Small intestine (tissue), 7 donors: ENCODE results near the gene METTL17. TPM values are rescaled to one million over a fixed set of nuclear protein-coding genes. Genes with fewer than 3 reads are reported as not detected.

Source experiments
- DNase-seq, 2 donors: peaks; one replicate each; pipeline versions ENCODE4 v3.0.0 to v3.0.0-alpha.2; 2013
- FAIRE-seq: peaks from 2 replicates; lab custom pipeline; 2012; peaks lifted over from hg19 to GRCh38; lab: Jason Lieb, UNC
- H3K27ac ChIP-seq, 3 donors: one replicate each; pipeline ENCODE4 v1.5.1; 2013; ENCODE audit warnings: low read length in 2 of 3, mild to moderate bottlenecking in 2 of 3, control low read depth in 1 of 3, inconsistent platforms in 1 of 3, low read depth in 1 of 3, moderate library complexity in 1 of 3
- H3K27me3 ChIP-seq, 3 donors: one replicate each; pipeline ENCODE4 v1.6.1; 2013; ENCODE audit warnings: low read length in 3 of 3, inconsistent platforms in 1 of 3; ENCODE audit not compliant: control insufficient read depth in 3 of 3, insufficient read depth in 3 of 3
- H3K36me3 ChIP-seq, 3 donors: one replicate each; pipeline ENCODE4 v1.6.1; 2013; ENCODE audit warnings: low read length in 3 of 3, inconsistent platforms in 1 of 3, low read depth in 1 of 3, mild to moderate bottlenecking in 1 of 3, moderate library complexity in 1 of 3; ENCODE audit not compliant: control insufficient read depth in 3 of 3, insufficient read depth in 2 of 3
- H3K4me1 ChIP-seq, 3 donors: one replicate each; pipeline ENCODE4 v1.6.1; 2013; ENCODE audit warnings: low read length in 2 of 3, inconsistent platforms in 1 of 3, low read depth in 1 of 3, mild to moderate bottlenecking in 1 of 3, moderate library complexity in 1 of 3; ENCODE audit not compliant: control insufficient read depth in 3 of 3, insufficient read depth in 2 of 3
- H3K4me3 ChIP-seq, 3 donors: one replicate each; pipeline ENCODE4 v1.5.1; 2013; ENCODE audit warnings: low read length in 3 of 3, control low read depth in 1 of 3, inconsistent platforms in 1 of 3, low read depth in 1 of 3, mild to moderate bottlenecking in 1 of 3, moderate library complexity in 1 of 3
- H3K9me3 ChIP-seq, 2 donors: one replicate each; pipeline ENCODE4 v1.6.1; 2013; ENCODE audit warnings: low read depth in 1 of 2, low read length in 1 of 2; ENCODE audit not compliant: control insufficient read depth in 2 of 2, insufficient read depth in 1 of 2
- WGBS, 3 donors: extraction: QIAGEN DNeasy Blood & Tissue Kit; methylation state at CpG; one replicate each; pipeline ENCODE4 v1.1.7; 2013; 5-methylcytosine and 5-hydroxymethylcytosine counted together
- polyA plus RNA-seq, 4 donors: library from polyadenylated mRNA; stranded (reverse) in 3 of 4; unstranded in 1 of 4; fragments of 200-250 nt in 3 of 4; fragments of 120-200 nt in 1 of 4; gene quantifications; one replicate each; pipeline versions ENCODE4 v1.2.1 to v1.2.3, GENCODE V29; 2013
- donor health status: healthy with polysubstance abuse.
- donor health status: control.
- donor health status: control.
- donor health status: Bipolar disorder and iron deficiency.
- donor health status: healthy.

The METTL17 gene
- polyA plus RNA-seq, 4 donors = 68.5 to 119 (median 77.5) TPM

DNA sequence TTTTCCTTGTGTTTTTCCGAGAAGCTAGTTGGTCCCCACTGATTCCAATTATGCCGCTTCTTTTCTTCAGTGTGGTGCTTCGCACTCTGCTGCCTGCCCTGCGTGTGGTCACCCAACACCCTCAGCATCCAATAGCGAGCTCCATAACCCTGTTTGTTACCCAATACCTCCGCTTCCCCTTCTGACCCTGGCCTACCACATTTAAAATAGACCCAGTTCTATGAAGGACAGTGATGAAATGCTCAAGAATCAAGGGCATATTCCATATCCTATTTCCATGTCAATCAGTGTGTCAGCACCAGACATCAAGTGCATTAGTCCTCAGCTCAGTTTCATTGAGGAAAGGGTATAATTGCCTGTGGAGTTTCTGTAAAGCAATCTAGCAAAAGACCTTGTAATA lies 25.5 kb downstream of the METTL17 start:
- no peak overlapping the region for H3K27ac ChIP-seq
- no peaks in the 10 kb centered on the region for H3K9me3 ChIP-seq
- no peak for DNase-seq
- 77 to 81% (median 77%) methylated on average over 6 of the region's 6 CpGs for WGBS, 3 donors
- H3K4me3 ChIP-seq = no peak overlapping the region
- no peaks in the 10 kb centered on the region for H3K27me3 ChIP-seq
- H3K4me1 ChIP-seq = peaks cover 0 to 11% (median 0%) of the 10 kb centered on the region in 3 donors
- FAIRE-seq = no peak
- H3K36me3 ChIP-seq = peaks cover 0 to 29% (median 5%) of the 10 kb centered on the region in 3 donors

DNA sequence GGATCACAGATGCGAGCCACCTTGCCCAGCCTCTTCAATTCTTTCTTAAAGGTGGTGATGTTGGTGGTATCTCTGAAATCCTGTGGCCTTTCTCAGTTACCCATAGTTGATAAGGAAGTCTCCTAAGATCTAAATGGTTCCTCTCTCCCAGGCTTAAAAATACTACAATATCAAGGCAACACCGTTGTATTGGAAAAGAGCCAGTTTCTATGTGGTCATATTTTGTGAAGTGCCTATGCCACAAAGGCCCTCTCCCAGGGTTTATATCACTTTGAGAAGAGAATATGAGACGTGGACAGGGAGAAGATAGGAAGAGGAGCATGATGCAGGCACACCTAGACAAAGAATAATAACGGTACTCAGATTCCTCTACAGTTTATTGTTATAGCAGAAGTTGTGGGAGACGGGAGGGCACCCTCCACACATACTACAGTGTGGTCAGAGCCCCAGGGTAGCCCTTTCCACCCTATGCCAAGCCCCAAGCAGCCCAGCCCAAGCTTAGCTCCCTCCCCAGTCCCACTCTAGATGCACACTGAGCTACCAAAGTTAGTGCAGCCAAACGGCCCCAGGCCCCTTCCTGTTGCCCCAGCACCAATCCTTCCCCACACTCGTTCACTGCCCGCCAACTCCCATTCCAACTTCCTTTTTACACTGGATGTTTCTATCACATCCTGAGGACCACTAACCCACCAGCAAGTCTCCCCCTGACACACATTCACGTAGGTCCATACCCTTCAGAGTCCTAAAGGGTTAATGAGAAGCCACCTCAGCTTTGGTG lies 26.8 kb downstream of the METTL17 start:
- Histone ChIP-seq H3K36me3 (peaks cover 2 to 40% (median 5%) of the 10 kb centered on the region in 3 donors), H3K27me3 (no peaks in the 10 kb centered on the region)

DNA sequence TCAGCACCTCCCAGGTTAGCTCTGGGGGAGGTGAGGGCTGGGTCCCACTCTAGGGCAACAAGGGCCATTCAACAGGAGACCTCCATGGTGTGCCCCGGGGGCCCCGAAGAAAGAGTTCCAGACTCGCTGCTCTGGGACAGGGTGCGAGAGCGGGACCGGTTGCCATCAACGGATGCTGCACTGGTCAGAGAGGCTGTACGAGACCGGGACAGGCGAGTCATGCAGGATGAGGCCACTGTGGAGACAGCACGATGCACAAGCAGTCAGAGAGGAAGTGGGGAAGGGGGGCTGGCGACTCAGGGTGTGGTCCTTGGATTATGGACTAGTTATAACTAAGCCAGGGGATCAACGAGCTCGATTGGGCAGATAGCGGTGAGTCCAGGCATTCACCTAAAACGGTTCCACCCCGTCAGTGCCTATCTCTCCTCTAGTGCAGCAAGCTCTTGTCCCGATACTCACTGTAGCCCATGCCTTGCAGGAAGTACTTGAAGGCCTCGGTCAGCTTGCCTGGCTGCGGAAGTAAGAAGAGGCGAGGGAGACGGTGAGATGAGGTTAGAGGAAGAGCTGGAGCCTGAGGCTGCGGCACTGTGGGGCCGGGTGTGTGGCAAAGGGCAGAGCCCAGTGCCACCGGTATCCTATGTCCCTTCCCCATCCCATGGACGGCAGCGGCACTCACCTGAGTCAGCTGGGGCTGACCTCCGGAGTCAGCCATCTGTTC lies 27.9 kb downstream of the METTL17 start:
- 75 to 79% (median 76%) methylated on average over 28 of the region's 28 CpGs for WGBS, 3 donors
- H3K4me3 ChIP-seq = no peak overlapping the region
- no peak overlapping the region for H3K27ac ChIP-seq

More for the DNA sequence above, 26.8 kb downstream of the METTL17 start:
- no peak for FAIRE-seq
- Histone ChIP-seq H3K9me3 (no peaks in the 10 kb centered on the region), H3K27ac (no peak overlapping the region), H3K4me1 (peaks cover 0 to 12% (median 0%) of the 10 kb centered on the region in 3 donors), H3K4me3 (no peak overlapping the region)
- DNase-seq = no peak
- 66 to 76% (median 67%) methylated on average over 9 of the region's 9 CpGs for WGBS, 3 donors

DNA sequence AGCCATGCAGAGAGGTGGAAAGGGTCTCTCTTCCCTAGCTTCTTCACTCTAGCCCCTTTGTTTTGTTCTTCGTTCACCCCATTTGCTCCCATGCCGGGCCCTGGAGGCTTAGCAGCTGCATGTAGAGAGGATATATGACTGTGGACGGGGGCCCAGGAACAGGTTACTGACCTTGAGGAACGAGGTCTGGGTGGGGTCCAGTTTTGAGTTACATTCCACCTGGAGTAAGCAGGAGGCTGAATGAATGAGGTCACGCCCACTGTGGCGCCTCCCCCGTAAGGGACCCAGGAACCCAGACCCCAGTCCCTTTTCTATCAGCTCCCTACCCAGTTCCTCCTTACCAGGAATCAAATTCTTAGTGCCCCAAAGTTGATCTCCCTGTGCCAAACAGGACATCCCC lies 28.5 kb downstream of the METTL17 start:
- Histone ChIP-seq H3K36me3 (peaks cover 2 to 50% (median 5%) of the 10 kb centered on the region in 3 donors), H3K4me3 (no peak overlapping the region), H3K4me1 (peaks cover 0 to 12% (median 0%) of the 10 kb centered on the region in 3 donors), H3K27ac (no peak overlapping the region), H3K27me3 (no peaks in the 10 kb centered on the region), H3K9me3 (no peaks in the 10 kb centered on the region)
- DNase-seq (no peak), FAIRE-seq (no peak)
- 76 to 79% (median 78%) methylated on average over 7 of the region's 7 CpGs for WGBS, 3 donors

More for the DNA sequence above, 27.9 kb downstream of the METTL17 start:
- DNase-seq = no peak
- Histone ChIP-seq H3K36me3 (peaks cover 2 to 48% (median 5%) of the 10 kb centered on the region in 3 donors), H3K9me3 (no peaks in the 10 kb centered on the region), H3K27me3 (no peaks in the 10 kb centered on the region), H3K4me1 (peaks cover 0 to 12% (median 0%) of the 10 kb centered on the region in 3 donors)
- no peak for FAIRE-seq

DNA sequence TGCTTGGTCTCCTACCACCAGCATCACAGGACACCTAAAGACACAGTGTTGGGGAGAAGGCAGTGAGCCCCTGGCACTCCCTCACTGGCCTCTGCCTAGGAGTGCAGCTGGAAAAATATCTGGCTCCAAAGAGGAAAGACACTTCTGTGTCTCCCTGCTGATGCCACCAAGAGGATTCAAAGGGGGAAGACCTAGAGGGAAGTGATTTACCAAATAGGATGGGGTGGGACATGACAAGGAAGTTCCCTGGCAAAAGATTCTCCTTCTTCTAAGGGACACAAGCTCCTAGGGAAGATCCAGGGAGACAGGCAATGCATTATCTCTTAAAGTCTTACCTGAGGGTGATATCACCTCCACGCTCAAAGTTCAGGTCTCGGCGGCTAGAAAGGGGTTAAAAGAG lies 29.0 kb downstream of the METTL17 start:
- no peak for DNase-seq
- WGBS, 3 donors = 90 to 93% (median 92%) methylated on average over 3 of the region's 3 CpGs
- no peak for FAIRE-seq
- peaks cover 2 to 51% (median 5%) of the 10 kb centered on the region in 3 donors for H3K36me3 ChIP-seq
- no peaks in the 10 kb centered on the region for H3K27me3 ChIP-seq
- H3K4me1 ChIP-seq = peaks cover 0 to 16% (median under 1%) of the 10 kb centered on the region in 3 donors
- H3K27ac ChIP-seq = no peak overlapping the region
- no peak overlapping the region for H3K4me3 ChIP-seq
- H3K9me3 ChIP-seq = no peaks in the 10 kb centered on the region

DNA sequence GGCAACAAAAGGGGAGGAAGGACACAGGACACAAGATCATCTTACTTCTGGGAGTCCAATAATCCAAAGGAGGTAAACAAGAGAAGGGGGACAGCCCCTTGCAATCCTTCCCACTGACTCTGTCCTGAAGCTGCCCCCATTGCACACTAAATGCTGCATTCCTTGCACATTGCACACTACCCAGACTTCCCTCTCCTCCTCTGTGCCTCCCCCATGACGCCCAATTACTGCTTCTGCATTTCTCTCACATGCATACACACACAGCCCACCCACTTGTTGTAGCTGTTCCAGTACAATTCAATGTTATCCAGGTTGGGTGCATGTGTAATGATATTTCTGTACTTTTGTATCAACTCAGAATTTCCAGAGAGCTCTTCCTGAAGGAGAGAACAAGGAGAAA lies 29.6 kb downstream of the METTL17 start:
- 71 to 77% (median 76%) methylated on average over 1 of the region's 1 CpG for WGBS, 3 donors
- DNase-seq = no peak
- no peak for FAIRE-seq
- Histone ChIP-seq H3K4me1 (peaks cover 0 to 21% (median 2%) of the 10 kb centered on the region in 3 donors), H3K9me3 (no peaks in the 10 kb centered on the region), H3K4me3 (no peak overlapping the region), H3K27me3 (no peaks in the 10 kb centered on the region), H3K27ac (no peak overlapping the region), H3K36me3 (peaks cover 2 to 51% (median 5%) of the 10 kb centered on the region in 3 donors)

DNA sequence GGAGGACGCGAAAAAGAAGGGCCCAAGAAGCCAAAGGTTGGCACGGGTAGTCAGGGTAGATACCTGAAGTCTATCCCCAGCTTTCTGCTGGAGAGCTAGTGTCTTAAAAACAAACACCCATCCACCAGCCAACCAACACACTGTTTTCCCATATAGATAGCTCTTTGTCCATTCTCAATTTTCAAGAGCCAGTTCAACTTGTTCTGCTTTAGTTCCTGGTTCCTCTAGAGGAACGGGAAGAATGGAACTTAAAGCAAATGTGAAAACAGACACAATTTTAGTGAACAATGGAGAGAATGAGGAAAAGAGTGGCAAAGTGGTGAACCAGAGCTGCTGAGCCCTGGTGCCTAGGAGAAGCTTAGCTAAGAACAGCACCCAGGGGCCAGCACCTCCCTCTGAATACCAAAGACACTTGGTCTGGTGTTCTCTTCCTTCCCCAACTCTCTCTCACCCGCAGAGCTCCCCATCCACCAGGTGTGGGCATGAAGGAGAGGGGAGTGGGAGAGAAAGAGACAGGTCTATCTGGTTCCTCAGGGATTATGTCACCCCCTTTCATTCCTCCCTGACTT lies 31.3 kb downstream of the METTL17 start:
- Histone ChIP-seq H3K27me3 (no peaks in the 10 kb centered on the region), H3K4me3 (no peak overlapping the region), H3K27ac (no peak overlapping the region), H3K4me1 (peaks cover 0 to 16% (median 2%) of the 10 kb centered on the region in 3 donors), H3K9me3 (no peaks in the 10 kb centered on the region), H3K36me3 (peaks cover 2 to 51% (median 5%) of the 10 kb centered on the region in 3 donors)
- DNase-seq (no peak), FAIRE-seq (no peak)
- WGBS, 3 donors = 84 to 87% (median 84%) methylated on average over 5 of the region's 5 CpGs

DNA sequence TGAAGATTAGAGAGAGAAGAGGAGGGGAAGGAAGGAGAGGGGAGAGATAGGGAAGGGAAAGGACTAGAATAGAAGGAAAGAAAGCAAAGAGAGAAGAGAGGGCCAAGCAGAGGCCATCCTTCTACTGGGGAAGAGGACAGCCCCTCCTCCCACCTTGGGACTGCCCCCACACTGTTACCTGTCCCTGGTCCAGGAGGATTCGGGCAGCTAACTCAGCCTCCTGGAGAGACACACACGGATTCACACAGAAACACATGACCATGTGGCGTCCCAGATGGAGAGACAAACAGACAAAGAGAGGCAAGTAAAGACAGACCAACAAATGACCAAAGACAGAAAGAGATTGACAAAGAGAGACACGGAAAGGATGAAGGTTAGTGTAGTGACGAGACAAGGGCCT lies 32.9 kb downstream of the METTL17 start:
- Histone ChIP-seq H3K4me3 (no peak overlapping the region), H3K27me3 (no peaks in the 10 kb centered on the region), H3K9me3 (no peaks in the 10 kb centered on the region), H3K27ac (no peak overlapping the region), H3K36me3 (peaks cover 2 to 41% (median 3%) of the 10 kb centered on the region in 3 donors), H3K4me1 (peaks cover 0 to 16% (median 2%) of the 10 kb centered on the region in 3 donors)
- DNase-seq (no peak), FAIRE-seq (no peak)
- 82 to 86% (median 83%) methylated on average over 5 of the region's 5 CpGs for WGBS, 3 donors
